Measurements from ENCODE around the gene UBE3D. TPM values are rescaled to one million over a fixed set of nuclear protein-coding genes. Genes with fewer than 3 reads are reported as not detected.

Gene UBE3D
- total RNA-seq, 1 experiment from 2014 or later, result 10.7 TPM

GRCh38 chr6:82843291-82843885 is 222.3 kb downstream of the UBE3D start:
- no peak overlapping the region for H3K27ac ChIP-seq (ENCODE audit: insufficient read length, low read depth, low read length)
- H3K4me3 Mint-ChIP-seq, result no peak overlapping the region
- no peak overlapping the region for H3K18ac ChIP-seq (ENCODE audit: insufficient read length, low read depth, low read length)
- no peaks in the 10 kb centered on the region for H3K79me2 ChIP-seq (ENCODE audit: insufficient read depth, low read length)
- H4K20me1 ChIP-seq (ENCODE audit: control insufficient read depth, insufficient read depth, insufficient read length), result no peaks in the 10 kb centered on the region
- H3K27me3 ChIP-seq (ENCODE audit: insufficient read depth, low read length), result no peaks in the 10 kb centered on the region
- no peaks in the 10 kb centered on the region for H3K9me3 ChIP-seq (ENCODE audit: control insufficient read depth, low read depth, low read length)
- H3K36me3 Mint-ChIP-seq (ENCODE audit: insufficient read depth in 1 of 3, low read depth in 3 of 3), result no peaks in the 10 kb centered on the region
- no peak overlapping the region for H3K14ac ChIP-seq (ENCODE audit: insufficient read depth, low read length)
- no peak overlapping the region for H2BK5ac ChIP-seq (ENCODE audit: insufficient read length, low read length)
- H3K4ac ChIP-seq (ENCODE audit: low read depth, low read length), result no peak overlapping the region
- no peak overlapping the region for H2BK20ac ChIP-seq (ENCODE audit: low read depth, low read length, poor library complexity, severe bottlenecking)
- H3K27me3 Mint-ChIP-seq (ENCODE audit: low read depth), result no peaks in the 10 kb centered on the region; the same call in 1 of the 2 replicates
- no peak overlapping the region for H2BK15ac ChIP-seq (ENCODE audit: low read depth, low read length)
- no peak overlapping the region for H3K27ac Mint-ChIP-seq
- H3K79me1 ChIP-seq (ENCODE audit: insufficient read depth, low read depth, low read length, poor library complexity, severe bottlenecking), result no peaks in the 10 kb centered on the region
- no peak overlapping the region for H4K5ac ChIP-seq (ENCODE audit: insufficient read length, low read depth, low read length)
- H3K4me1 ChIP-seq (ENCODE audit: insufficient read depth, low read length), result no peaks in the 10 kb centered on the region
- no peak overlapping the region for H3K56ac ChIP-seq (ENCODE audit: insufficient read length, low read depth, low read length)
- H2BK12ac ChIP-seq (ENCODE audit: insufficient read length, low read depth, low read length), result no peak overlapping the region
- H3K4me1 Mint-ChIP-seq, result no peaks in the 10 kb centered on the region
- H2BK120ac ChIP-seq (ENCODE audit: low read depth, low read length, poor library complexity, severe bottlenecking), result no peak overlapping the region
- no peaks in the 10 kb centered on the region for H3K23me2 ChIP-seq (ENCODE audit: insufficient read length, low read depth, low read length, poor library complexity, severe bottlenecking)
- TF ChIP-seq CTCF (conservative IDR thresholded peaks at IDR 0.05), result no peak
- no peak overlapping the region for H4K91ac ChIP-seq (ENCODE audit: insufficient read length, low read depth, low read length)
- H3K4me2 ChIP-seq (ENCODE audit: insufficient read depth, insufficient read length, low read length), result no peak overlapping the region
- no peak overlapping the region for H2AFZ ChIP-seq (ENCODE audit: low read length)
- no peak overlapping the region for H2AK5ac ChIP-seq (ENCODE audit: insufficient read length, low read length)
- no peak overlapping the region for H3K23ac ChIP-seq (ENCODE audit: insufficient read length, low read depth, low read length)
- H4K8ac ChIP-seq (replicated peaks; ENCODE audit: insufficient read length, low read depth, low read length), result no peak overlapping the region
- H3K9me3 Mint-ChIP-seq, result no peaks in the 10 kb centered on the region
- no peak overlapping the region for H3K9ac ChIP-seq (ENCODE audit: extremely low read depth, insufficient read length, low read length)
- DNase-seq, result no peak
- no peak overlapping the region for H3T11ph ChIP-seq (ENCODE audit: low read length)

All from H9 (cell line).